PFSK-1 (cell line): ENCODE results near the gene RASAL2.

Experiments used
- FOXP2 ChIP-seq: optimal IDR thresholded peaks from 2 replicates; pipeline ENCODE3; 2011; ENCODE audit warnings: borderline replicate concordance, control low read depth, inconsistent platforms; ENCODE audit not compliant: insufficient read depth; ENCODE audit errors: extremely low read length, extremely low read depth
- POLR2AphosphoS5 ChIP-seq: IDR thresholded peaks from 2 replicates; pipeline ENCODE4 v1.6.1; 2012; ENCODE audit warnings: low read depth, mild to moderate bottlenecking, control low read depth, low read length, moderate library complexity
- REST ChIP-seq, 2 experiments: IDR thresholded peaks; 2 replicates each; pipeline versions ENCODE4 v1.6.1 to v1.8.0; 2011 to 2012; ENCODE audit warnings: low read depth in 2 of 2, low read length in 2 of 2, control low read depth in 1 of 2, inconsistent platforms in 1 of 2, mild to moderate bottlenecking in 1 of 2, moderate library complexity in 1 of 2; ENCODE audit not compliant: insufficient read depth in 1 of 2
- SIN3A ChIP-seq: IDR thresholded peaks from 2 replicates; pipeline ENCODE4 v1.6.1; 2012; ENCODE audit warnings: mild to moderate bottlenecking, low read length, moderate library complexity, borderline replicate concordance; ENCODE audit not compliant: insufficient read depth
- TAF1 ChIP-seq: IDR thresholded peaks from 2 replicates; pipeline ENCODE4 v1.6.1; 2012; ENCODE audit warnings: low read length, control low read depth, borderline replicate concordance; ENCODE audit not compliant: insufficient read depth

- TF ChIP-seq REST (IDR thresholded peaks at IDR 0.05; ENCODE audit: insufficient read depth in 1 of 2, low read depth in 2 of 2, low read length in 2 of 2): no peak
- TF ChIP-seq SIN3A: no peak
- no peak for TF ChIP-seq POLR2AphosphoS5
- TF ChIP-seq TAF1: no peak
- no peak for TF ChIP-seq FOXP2
Measured at GRCh38 chr1:178102218-178102617, 8.3 kb downstream of the RASAL2 start.
